HG02884 (cell line): ENCODE results near the gene OTULIN.

Source experiments
- ATAC-seq: cut with Tn5 transposase; IDR thresholded peaks from one replicate; pipeline ENCODE4 v1.9.1; 2021; ENCODE audit warnings: mild to moderate bottlenecking, moderate library complexity; ENCODE audit not compliant: unreplicated experiment

The OTULIN gene

DNA sequence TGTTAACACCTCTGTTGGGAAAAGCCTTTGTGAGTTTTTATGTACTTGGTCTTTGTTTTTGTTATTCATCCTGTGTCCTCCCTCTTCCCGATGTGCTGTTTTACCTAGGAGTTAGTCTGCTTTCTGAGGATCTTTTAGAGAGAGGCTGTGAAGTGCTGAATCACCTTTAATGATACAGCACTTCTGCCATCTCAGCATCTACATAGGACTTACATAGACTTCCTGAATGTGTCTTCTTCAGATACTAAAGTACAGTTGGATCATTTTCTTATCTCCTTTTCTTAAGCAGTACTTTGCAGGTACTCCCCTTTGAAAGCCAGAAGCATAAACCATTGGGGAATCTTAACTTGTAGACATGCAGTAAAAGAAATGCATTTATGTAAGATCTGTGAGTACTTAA is 31.5 kb downstream of the OTULIN start:
- ATAC-seq: no peak

GRCh38 chr5:14696851-14697250 is 32.3 kb downstream of the OTULIN start:
- ATAC-seq: no peak

DNA sequence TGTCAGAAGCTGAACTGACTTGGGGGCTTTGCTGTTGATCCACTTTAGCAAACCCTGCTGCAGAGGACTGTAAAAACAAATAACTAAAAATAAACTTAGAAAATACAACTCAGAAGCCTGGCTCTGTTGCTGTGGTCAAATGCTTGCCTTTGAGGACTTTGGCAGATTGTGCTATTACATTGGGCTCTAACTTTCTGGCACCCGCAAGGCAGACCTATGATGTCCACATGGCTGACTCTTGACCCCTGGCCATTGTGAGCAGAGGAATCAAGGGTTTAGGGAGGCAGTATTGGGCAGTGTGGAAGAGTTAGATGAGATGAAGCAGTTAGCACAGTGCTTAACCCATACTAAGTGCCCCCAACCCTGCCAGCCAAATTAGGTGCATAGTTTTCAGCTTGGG is 34.0 kb downstream of the OTULIN start:
- no peak for ATAC-seq

GRCh38 chr5:14699159-14699558 is 34.6 kb downstream of the OTULIN start:
- no peak for ATAC-seq

GRCh38 chr5:14699807-14700400 is 35.4 kb downstream of the OTULIN start:
- ATAC-seq: no peak

DNA sequence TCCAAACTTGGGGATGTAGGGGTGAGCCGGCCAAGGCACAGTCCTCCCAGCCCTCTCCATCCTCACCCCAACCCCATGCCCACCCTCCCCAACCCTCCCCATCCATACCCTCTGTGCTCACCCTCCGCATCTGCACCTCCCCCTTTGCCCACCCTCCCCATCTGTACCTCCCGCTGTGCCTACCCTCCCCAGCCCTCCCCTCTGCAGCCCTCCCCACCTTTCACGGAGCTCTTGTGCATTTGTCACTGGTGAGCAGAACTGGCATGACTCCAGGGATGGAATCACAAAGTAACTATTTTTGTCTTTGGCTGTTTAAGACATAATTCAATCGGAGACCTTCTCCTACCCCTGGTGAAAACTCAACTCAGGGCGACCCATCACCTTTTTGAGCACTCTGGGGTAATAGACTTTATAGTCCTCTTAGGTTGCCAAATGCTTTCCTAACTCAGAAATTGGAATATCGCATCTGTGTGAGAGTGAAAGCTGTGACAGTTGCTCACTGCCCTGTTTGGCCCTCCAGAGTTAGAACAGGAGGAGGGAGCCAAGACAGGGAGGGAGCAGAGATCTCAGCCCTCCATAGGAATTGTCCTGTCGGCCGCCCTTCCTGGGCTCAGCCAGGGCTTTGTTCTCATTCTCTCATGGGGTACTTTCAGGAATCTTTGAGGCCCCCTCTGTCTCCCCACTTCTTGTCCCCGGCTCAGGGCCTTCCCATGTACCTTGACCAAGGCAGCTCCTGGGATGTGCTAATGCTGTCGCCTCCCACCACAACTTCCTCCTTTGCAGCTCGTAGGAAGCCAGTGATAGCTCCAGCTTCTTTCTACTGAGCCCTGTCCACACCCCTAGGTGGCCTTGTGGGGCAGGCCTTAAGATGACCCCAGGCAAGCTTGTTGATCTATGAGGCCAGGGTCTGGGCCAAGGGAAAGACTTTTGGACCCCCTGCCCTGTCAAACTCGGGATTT is 36.2 kb downstream of the OTULIN start:
- no peak for ATAC-seq

GRCh38 chr5:14701556-14701955 is 37.0 kb downstream of the OTULIN start:
- ATAC-seq: no peak

GRCh38 chr5:14702238-14702839 is 37.8 kb downstream of the OTULIN start:
- ATAC-seq: no peak

GRCh38 chr5:14705556-14705955 is 41.0 kb downstream of the OTULIN start:
- ATAC-seq: no peak

- ATAC-seq: no peak
Observed at GRCh38 chr5:14706615-14707021, 42.1 kb downstream of the OTULIN start.

DNA sequence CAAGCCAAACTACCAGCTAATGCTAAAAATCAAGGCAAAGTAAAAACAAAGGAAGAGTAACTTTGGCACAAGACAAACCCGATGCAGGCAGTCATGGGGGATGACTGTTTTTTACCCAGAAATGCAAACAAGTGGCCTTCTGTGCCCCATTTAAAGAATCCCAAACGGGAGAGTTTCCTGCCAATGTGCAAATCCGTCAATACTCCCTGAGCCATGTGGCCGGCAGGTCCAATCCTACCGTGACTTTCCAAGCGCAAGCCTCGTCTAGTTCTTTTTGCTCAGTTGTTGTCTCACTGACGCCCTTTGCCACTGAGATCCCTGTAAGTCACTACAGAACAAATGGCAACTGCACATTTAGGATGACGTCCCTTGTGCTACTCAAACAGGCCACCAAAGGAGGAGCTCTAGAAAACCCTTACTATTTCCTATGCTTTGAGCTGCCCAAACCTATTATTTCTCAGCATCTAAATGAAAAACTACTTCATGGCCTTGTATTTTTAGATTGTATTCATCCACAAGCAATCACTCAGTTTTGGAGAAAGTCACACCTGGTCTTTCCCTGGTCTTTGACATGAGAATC is 43.4 kb downstream of the OTULIN start:
- ATAC-seq: no peak

- no peak for ATAC-seq
Observed at GRCh38 chr5:14708551-14708950, 44.0 kb downstream of the OTULIN start.

DNA sequence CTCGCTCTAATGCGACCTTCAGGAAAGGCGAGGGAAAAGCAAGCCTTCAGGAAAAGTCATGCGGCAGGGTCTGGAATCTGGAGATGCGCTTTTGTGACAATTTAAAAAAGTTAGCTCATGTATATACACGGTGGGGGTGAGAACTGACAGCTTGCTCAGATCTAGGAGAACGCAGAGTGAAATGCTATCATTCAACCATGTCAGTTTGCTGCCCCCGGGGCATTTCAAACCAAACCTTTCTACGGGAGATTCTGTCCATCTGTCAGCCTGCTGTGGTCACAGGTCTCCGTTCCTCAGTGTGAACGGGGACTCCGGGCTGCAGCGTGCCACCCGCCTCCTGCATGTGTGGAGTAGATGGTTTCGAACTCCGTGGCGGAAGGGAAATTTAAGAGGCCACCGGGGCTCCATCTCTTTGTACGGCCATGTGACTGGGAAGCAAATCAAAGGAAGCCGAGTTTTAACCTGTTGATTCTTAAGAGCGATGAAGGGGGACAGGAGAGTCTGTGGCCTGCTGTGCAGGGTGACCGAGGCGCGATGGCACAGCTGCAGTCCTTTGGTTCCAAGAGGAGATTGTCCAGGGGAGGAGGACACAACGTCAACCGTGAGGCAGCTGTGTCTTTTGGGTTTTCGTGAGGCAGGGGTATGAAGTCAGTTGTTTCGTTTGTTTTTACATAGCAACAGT is 45.9 kb downstream of the OTULIN start:
- no peak for ATAC-seq

GRCh38 chr5:14712131-14712530 is 47.6 kb downstream of the OTULIN start:
- no peak for ATAC-seq

- no peak for ATAC-seq
Observed at GRCh38 chr5:14712666-14713065, 48.1 kb downstream of the OTULIN start.

DNA sequence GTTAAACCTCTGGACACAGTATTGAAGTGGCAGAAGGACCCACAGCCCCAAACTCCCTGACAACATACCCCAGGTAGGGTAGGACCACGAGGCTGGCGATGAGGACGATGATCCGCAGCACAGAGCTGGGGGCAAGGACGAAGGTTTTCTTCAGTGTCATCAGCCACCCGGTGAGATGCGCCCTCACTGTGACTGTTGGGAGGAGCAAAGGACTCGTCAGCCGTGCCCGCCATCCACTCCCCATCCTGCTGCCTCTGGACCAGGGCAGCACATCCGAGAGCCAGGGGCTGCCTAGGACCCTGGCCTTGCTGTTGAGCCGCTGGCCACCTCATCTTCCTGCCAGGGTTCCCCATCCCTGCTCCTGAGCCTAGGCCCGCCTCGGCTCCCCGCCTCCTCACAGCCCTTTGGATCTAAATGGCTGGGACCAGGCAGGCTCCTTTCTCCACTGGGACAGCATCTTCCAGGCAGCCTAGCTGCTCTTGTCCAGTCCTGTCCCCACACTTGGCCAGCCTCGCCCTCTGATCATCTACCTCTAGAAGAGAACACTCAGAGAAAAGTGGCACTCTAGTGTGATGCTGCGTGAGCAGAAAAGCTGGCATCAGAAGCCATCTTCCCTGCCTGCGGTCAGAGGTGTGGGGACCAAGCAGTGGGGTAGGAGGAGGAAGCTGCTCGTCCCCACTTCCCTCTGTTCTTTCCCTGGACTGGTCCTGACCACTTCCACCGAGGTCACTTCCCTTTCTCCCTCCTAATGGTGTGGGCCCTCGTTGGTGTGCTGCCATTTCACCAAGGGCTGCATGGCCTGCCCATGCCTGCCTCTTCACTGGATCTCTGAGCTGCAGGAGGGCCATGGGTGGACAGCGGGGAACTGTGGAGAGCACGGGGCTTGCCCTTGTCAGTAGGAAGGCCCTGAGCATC is 49.2 kb downstream of the OTULIN start:
- ATAC-seq: no peak

DNA sequence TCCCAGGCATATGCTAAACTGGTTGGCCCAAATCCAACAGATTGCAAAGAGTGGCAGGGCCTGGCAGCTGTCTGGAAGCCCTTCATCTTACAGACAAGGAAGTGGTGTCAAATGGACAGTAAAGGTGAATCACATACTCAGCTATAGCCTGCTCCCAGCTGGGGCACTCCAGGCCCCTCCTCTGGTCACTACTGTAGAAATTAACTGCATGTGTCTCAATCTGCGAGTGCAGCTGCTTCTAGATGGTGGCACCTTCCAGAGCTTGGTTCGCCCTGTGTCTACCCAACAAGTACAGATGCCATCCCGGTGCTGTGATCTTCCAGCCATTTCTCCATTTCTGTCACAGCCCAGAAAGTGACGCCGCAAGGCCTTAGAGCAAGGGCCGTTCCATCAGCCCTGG is 50.2 kb downstream of the OTULIN start:
- ATAC-seq: no peak

DNA sequence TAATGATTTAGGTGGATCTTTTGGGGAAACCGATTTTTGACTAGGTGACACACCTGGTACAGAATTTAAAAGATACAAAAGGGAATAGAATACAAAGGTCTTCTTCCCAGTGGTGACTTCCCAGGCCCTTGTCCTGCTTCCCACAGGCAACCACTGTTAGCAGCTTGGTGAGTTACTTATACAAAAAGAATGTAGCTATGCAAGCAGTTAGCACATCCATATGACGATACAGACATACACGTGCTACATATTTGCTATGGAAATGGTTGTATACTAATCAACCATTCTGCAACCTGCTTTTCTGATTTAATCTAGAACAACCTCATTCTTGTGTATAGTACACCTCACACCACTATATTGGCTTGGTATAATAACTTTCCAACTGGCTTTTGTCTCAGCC is 51.0 kb downstream of the OTULIN start:
- ATAC-seq: no peak

DNA sequence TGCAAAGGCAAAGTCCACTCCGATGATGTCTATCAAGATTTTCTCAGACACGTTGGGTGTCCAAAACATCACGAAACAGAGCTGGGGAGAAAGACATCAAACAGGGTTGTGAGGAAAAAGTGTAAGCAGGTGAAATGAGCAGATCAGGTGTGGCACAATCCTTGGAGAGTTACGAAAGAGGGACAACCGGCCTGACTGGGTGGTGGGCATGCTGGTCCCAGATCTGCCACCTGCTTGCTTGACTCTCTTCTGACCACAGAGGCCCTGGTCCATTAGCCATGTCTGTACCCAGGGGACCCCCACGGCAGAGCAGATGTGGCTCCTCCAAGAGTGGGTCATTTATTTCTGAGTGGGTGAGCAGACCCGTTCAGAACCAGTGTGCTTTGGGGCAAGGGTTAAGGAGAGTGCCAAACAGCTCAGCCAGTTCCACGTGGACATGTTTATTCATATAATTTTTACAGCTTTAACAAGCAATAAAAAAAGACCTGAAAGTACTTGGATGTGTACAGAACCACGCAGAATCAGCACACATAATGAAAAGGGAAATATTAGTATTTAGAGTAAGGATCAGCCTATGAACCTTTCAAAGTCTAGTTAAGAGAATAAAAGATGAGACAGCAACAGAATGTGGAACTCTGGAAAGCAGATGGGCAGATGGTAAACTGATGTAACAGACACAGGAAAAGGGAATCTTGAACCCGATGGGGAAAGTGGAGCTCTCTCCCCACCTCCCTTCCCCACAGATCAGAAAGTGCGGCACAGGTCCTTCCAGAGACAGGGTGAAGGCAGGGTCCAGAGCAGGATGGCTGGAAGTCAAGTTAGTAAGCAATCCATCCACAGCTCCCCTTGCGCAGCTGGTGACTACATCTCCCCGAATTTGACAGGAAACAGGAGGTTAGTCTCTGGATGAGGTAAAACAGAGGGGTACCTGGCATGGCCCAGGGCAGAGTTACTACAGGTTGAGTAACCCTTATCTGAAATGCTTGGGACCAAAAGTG is 52.5 kb downstream of the OTULIN start:
- ATAC-seq: no peak
